KMS-11 (cell line): Measurements from ENCODE around the gene SLC36A4.

Experiments used
- H2AFZ ChIP-seq: fragments of 200-600 bp; sonication (generic); 2 replicates; pipeline ENCODE4 v1.6.1; 2016; ENCODE audit warnings: antibody characterized with exemption, mixed run types, low read depth
- H3K27ac ChIP-seq: fragments of 200-600 bp; sonication (generic); 2 replicates; pipeline ENCODE4 v1.6.1; 2016; ENCODE audit warnings: mild to moderate bottlenecking, mixed run types
- H3K27me3 ChIP-seq: fragments of 200-600 bp; sonication (generic); 2 replicates; pipeline ENCODE4 v1.6.1; 2017; ENCODE audit warnings: mild to moderate bottlenecking, low read depth, mixed run types, moderate library complexity; ENCODE audit not compliant: insufficient read depth
- H3K36me3 ChIP-seq: fragments of 200-600 bp; sonication (generic); 2 replicates; pipeline ENCODE4 v1.6.1; 2017; ENCODE audit warnings: mild to moderate bottlenecking, mixed run types; ENCODE audit not compliant: insufficient read depth
- H3K4me1 ChIP-seq: fragments of 200-600 bp; sonication (generic); 2 replicates; pipeline ENCODE4 v1.6.1; 2016; ENCODE audit warnings: mild to moderate bottlenecking, low read depth, mixed run types; ENCODE audit not compliant: poor library complexity, severe bottlenecking
- H3K4me2 ChIP-seq: fragments of 200-600 bp; sonication (generic); 2 replicates; pipeline ENCODE4 v1.7.0; 2016; ENCODE audit warnings: mild to moderate bottlenecking, mixed run types
- H3K4me3 ChIP-seq: fragments of 200-600 bp; sonication (generic); IDR thresholded peaks from 2 replicates; pipeline ENCODE4 v1.6.1; 2017; ENCODE audit warnings: low read depth, low read length, mixed read lengths; ENCODE audit not compliant: insufficient read depth
- H3K79me2 ChIP-seq: fragments of 200-600 bp; sonication (generic); 2 replicates; pipeline ENCODE4 v1.6.1; 2016; ENCODE audit warnings: low read depth, mixed run types; ENCODE audit not compliant: insufficient read depth
- H3K9ac ChIP-seq: fragments of 200-600 bp; sonication (generic); 2 replicates; pipeline ENCODE4 v1.6.1; 2016; ENCODE audit warnings: mild to moderate bottlenecking, mixed run types
- H4K20me1 ChIP-seq: fragments of 200-600 bp; sonication (generic); 2 replicates; pipeline ENCODE4 v1.6.1; 2016; ENCODE audit warnings: mild to moderate bottlenecking, mixed run types; ENCODE audit not compliant: insufficient read depth
- CTCF ChIP-seq: fragments of 200-600 bp; sonication (generic); conservative IDR thresholded peaks from 2 replicates; pipeline ENCODE4 v1.6.1; 2017; ENCODE audit warnings: low read depth, mild to moderate bottlenecking, antibody characterized with exemption, low read length, moderate library complexity, mixed read lengths

The SLC36A4 gene

GRCh38 chr11:93122535-93123235, 75.1 kb downstream of the SLC36A4 start:
- no peak overlapping the region for H3K4me3 ChIP-seq
- H3K27ac ChIP-seq: no peak overlapping the region
- H3K9ac ChIP-seq: no peak overlapping the region
- H3K4me1 ChIP-seq: no peaks in the 10 kb centered on the region
- H3K36me3 ChIP-seq: no peaks in the 10 kb centered on the region
- no peaks in the 10 kb centered on the region for H4K20me1 ChIP-seq
- TF ChIP-seq CTCF: no peak
- no peak overlapping the region for H3K4me2 ChIP-seq
- H2AFZ ChIP-seq: no peak overlapping the region
- no peaks in the 10 kb centered on the region for H3K27me3 ChIP-seq
- H3K79me2 ChIP-seq: no peaks in the 10 kb centered on the region

- Histone ChIP-seq H4K20me1 (no peaks in the 10 kb centered on the region), H3K4me1 (no peaks in the 10 kb centered on the region), H3K27ac (no peak overlapping the region), H3K36me3 (no peaks in the 10 kb centered on the region), H2AFZ (no peak overlapping the region), H3K9ac (no peak overlapping the region), H3K79me2 (no peaks in the 10 kb centered on the region), H3K4me2 (no peak overlapping the region), H3K27me3 (no peaks in the 10 kb centered on the region), H3K4me3 (no peak overlapping the region)
- no peak for TF ChIP-seq CTCF
Observed at GRCh38 chr11:93118276-93118675, 79.5 kb downstream of the SLC36A4 start.

- no peak overlapping the region for H3K4me3 ChIP-seq
- no peak overlapping the region for H2AFZ ChIP-seq
Observed at GRCh38 chr11:93117565-93117964, 80.2 kb downstream of the SLC36A4 start.

DNA sequence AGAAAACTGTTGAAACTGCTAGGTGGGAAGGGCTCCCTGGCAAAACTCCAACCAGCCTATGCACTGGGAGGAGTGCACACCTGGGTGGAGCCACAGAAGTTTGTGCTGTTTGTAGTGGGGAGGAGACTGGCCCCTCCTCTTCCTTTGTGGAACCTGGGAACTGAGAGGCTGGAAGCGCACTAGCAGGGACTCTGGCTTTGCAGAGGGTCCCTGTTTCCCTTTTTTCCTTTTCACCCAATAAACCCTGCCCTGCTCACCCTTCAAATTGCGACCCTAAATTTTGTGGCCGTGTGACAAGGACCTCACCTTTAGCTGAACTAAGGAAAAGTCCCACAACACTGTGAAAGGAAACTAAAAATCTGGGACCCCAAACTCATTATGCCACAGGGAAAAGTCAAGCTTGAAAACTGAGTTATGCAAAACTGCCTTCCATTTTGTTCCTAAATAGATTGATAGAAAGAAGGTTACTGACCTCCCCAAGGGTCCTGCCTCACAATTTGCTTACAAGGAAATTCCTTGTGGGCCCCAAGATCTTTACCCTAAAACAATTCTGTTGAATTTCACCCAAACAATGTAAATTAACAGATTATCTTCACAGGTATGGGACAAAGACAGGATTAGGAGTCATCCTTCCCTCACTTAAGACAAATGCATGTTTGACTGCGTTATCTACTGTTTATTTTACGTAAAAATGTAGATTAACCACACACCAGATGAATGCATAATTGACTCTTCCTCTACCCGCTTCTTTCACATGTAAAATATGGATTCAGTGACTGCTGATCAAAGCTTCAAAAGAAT, 81.0 kb downstream of the SLC36A4 start:
- no peak for TF ChIP-seq CTCF
- H3K4me1 ChIP-seq: no peaks in the 10 kb centered on the region
- H3K27me3 ChIP-seq: no peaks in the 10 kb centered on the region
- H4K20me1 ChIP-seq: no peaks in the 10 kb centered on the region
- no peak overlapping the region for H3K4me2 ChIP-seq
- H2AFZ ChIP-seq: no peak overlapping the region
- no peak overlapping the region for H3K9ac ChIP-seq
- no peaks in the 10 kb centered on the region for H3K36me3 ChIP-seq
- H3K4me3 ChIP-seq: no peak overlapping the region
- H3K79me2 ChIP-seq: no peaks in the 10 kb centered on the region
- no peak overlapping the region for H3K27ac ChIP-seq

More at GRCh38 chr11:93117565-93117964, 80.2 kb downstream of the SLC36A4 start:
- H3K27me3 ChIP-seq: no peaks in the 10 kb centered on the region
- H3K4me1 ChIP-seq: no peaks in the 10 kb centered on the region
- H4K20me1 ChIP-seq: no peaks in the 10 kb centered on the region
- no peak overlapping the region for H3K9ac ChIP-seq
- TF ChIP-seq CTCF: no peak
- H3K4me2 ChIP-seq: no peak overlapping the region
- H3K79me2 ChIP-seq: no peaks in the 10 kb centered on the region
- no peak overlapping the region for H3K27ac ChIP-seq
- no peaks in the 10 kb centered on the region for H3K36me3 ChIP-seq
